ENCODE measurements around the gene PRSS22.

PRSS22 gene

GRCh38 chr16:2842340-2843000, 15.5 kb downstream of the PRSS22 start:
- TF ChIP-seq CTCF (IDR thresholded peaks at IDR 0.05) = no peak
- Histone ChIP-seq H3K4me3 (ENCODE audit: low read depth in 1 of 2, low read length in 1 of 2) (peak overlapping the region in 1 of 2 experiments; percentile 0), H3K4me1 (ENCODE audit: control insufficient read depth in 1 of 2, insufficient read depth in 1 of 2, low read depth in 1 of 2, low read length in 1 of 2) (peaks cover 13 to 15% of the 10 kb centered on the region in 2 experiments), H3K9me3 (no peaks in the 10 kb centered on the region), H3K27me3 (peaks cover 29% of the 10 kb centered on the region), H3K27ac (no peak overlapping the region), H3K36me3 (no peaks in the 10 kb centered on the region)

- H3K27me3 ChIP-seq = peaks cover 33% of the 10 kb centered on the region
- H3K27ac ChIP-seq = no peak overlapping the region
- H3K36me3 ChIP-seq = no peaks in the 10 kb centered on the region
- H3K4me3 ChIP-seq (ENCODE audit: low read depth in 1 of 2, low read length in 1 of 2) = peak overlapping the region in 1 of 2 experiments; percentile 0
- peaks cover 13 to 15% of the 10 kb centered on the region in 2 experiments for H3K4me1 ChIP-seq (ENCODE audit: control insufficient read depth in 1 of 2, insufficient read depth in 1 of 2, low read depth in 1 of 2, low read length in 1 of 2)
- H3K9me3 ChIP-seq = no peaks in the 10 kb centered on the region
- no peak for TF ChIP-seq CTCF (IDR thresholded peaks at IDR 0.05)
Measured at GRCh38 chr16:2841606-2842339, 16.2 kb downstream of the PRSS22 start.

- Histone ChIP-seq H3K4me3 (ENCODE audit: low read depth in 1 of 2, low read length in 1 of 2) (no peak overlapping the region), H3K4me1 (ENCODE audit: control insufficient read depth in 1 of 2, insufficient read depth in 1 of 2, low read depth in 1 of 2, low read length in 1 of 2) (peaks cover 13 to 15% of the 10 kb centered on the region in 2 experiments), H3K9me3 (no peaks in the 10 kb centered on the region), H3K27me3 (peaks cover 41% of the 10 kb centered on the region), H3K27ac (no peak overlapping the region), H3K36me3 (no peaks in the 10 kb centered on the region)
- no peak for TF ChIP-seq CTCF (IDR thresholded peaks at IDR 0.05)
Measured at GRCh38 chr16:2840914-2841313, 17.1 kb downstream of the PRSS22 start.

- Histone ChIP-seq H3K9me3 (no peaks in the 10 kb centered on the region), H3K27me3 (peaks cover 41% of the 10 kb centered on the region), H3K4me3 (ENCODE audit: low read depth in 1 of 2, low read length in 1 of 2) (no peak overlapping the region), H3K27ac (no peak overlapping the region), H3K36me3 (no peaks in the 10 kb centered on the region), H3K4me1 (ENCODE audit: control insufficient read depth in 1 of 2, insufficient read depth in 1 of 2, low read depth in 1 of 2, low read length in 1 of 2) (peaks cover 13 to 15% of the 10 kb centered on the region in 2 experiments)
- no peak for TF ChIP-seq CTCF (IDR thresholded peaks at IDR 0.05)
Measured at GRCh38 chr16:2839650-2840450, 18.1 kb downstream of the PRSS22 start.

GRCh38 chr16:2838928-2839327, 19.0 kb downstream of the PRSS22 start:
- no peaks in the 10 kb centered on the region for H3K9me3 ChIP-seq
- no peaks in the 10 kb centered on the region for H3K36me3 ChIP-seq
- H3K27ac ChIP-seq = no peak overlapping the region
- no peak for TF ChIP-seq CTCF (IDR thresholded peaks at IDR 0.05)
- H3K27me3 ChIP-seq = peaks cover 41% of the 10 kb centered on the region
- H3K4me3 ChIP-seq (ENCODE audit: low read depth in 1 of 2, low read length in 1 of 2) = no peak overlapping the region
- peaks cover 13 to 15% of the 10 kb centered on the region in 2 experiments for H3K4me1 ChIP-seq (ENCODE audit: control insufficient read depth in 1 of 2, insufficient read depth in 1 of 2, low read depth in 1 of 2, low read length in 1 of 2)
